Measurements from ENCODE around the gene ENDOD1. TPM values are rescaled to one million over a fixed set of nuclear protein-coding genes. Genes with fewer than 3 reads are reported as not detected.

Gene ENDOD1, protein sequence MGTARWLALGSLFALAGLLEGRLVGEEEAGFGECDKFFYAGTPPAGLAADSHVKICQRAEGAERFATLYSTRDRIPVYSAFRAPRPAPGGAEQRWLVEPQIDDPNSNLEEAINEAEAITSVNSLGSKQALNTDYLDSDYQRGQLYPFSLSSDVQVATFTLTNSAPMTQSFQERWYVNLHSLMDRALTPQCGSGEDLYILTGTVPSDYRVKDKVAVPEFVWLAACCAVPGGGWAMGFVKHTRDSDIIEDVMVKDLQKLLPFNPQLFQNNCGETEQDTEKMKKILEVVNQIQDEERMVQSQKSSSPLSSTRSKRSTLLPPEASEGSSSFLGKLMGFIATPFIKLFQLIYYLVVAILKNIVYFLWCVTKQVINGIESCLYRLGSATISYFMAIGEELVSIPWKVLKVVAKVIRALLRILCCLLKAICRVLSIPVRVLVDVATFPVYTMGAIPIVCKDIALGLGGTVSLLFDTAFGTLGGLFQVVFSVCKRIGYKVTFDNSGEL
- total RNA-seq: 26.1 and 41.6 TPM in 2 replicates

DNA sequence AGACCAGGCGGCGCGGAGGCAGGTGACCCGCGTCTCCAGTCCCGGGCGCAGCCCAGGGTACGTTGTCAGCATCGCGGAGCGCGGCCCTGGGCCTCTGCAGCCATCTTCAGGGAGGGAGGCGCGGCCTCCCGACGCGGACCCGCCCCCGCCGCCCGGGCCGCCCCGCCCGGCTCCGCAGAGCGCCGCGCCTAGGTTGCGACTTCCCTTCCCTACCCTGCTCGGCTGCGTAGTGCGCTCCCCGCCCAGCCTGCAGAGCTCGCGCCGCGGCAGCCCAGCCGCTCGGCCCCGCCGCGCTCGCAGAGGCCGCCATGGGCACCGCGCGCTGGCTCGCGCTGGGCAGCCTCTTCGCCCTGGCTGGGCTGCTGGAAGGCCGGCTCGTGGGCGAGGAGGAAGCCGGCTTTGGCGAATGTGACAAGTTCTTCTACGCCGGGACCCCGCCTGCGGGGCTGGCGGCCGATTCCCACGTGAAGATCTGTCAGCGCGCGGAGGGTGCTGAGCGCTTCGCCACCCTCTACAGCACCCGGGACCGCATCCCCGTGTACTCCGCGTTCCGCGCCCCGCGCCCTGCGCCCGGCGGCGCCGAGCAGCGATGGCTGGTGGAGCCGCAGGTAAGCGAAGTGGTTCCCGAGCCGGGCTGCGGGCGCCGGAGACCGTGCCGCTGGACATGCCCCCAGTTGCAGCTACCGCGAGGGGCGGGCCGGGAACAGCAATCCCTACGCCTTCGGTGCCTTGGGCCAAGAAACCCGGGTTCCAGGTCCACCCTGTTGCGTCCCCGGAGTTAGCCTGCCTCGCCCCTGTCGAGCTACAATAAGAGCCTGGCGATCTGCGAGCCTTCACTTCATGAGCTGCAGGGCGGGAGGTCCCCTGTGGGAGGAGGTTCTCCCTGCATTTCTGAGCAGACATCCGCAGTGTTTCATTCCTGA lies at the start of gene ENDOD1:
Gene ENDOD1 (plus strand): TSS at position 227 of the 923 bp plus-strand sequence. CDS start 82 bp downstream, at position 309.

DNA sequence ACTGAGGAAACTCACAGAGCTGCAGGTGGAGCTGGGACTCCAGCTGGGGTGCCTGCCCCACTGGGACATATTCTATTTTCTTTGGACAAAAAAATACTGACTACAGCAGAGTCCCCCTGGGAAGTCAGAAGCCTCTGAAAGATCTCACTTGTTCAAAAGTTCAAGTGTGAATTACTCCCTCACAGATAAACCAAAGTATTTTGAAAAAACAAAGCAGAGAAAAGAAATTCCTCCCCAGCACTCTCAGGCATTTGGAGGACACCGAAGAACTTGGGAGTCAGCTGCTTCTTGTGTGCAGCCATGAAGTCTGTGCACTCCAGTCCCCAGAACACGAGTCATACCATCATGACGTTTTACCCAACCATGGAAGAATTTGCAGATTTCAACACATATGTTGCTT lies 40.5 kb upstream of the ENDOD1 start, which contains the start of gene KDM4F:
Gene KDM4F (plus strand): TSS at position 301 of the 400 bp plus-strand sequence.

DNA sequence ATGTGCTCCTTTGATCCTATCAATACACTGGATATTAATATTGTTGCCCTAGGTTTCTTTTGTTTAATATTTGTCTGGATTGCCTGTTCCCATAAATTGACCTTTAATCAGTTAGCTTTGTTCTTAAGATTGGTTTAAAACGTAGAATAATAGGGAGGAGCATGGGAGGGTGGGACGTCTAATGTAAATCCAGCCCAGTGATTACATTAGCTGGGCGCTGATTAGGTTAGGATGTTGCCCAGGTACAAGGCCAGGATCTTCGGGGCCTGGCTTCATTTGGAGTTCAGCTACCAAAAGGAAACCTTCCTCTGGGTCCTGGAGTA lies 23.0 kb upstream of the ENDOD1 start, which contains the start of gene SRSF8:
Gene SRSF8 (plus strand): TSS at position 204 of the 323 bp plus-strand sequence. CDS start 308 bp downstream, outside the sequence.

Other genes with a start within 250 kb of the ENDOD1 start
- 28.7 and 33.1 TPM in 2 replicates for gene CWC15, start 116.3 kb upstream of the ENDOD1 start, total RNA-seq
- 0.37 and 0.98 TPM in 2 replicates for gene KDM4D, start 116.1 kb upstream of the ENDOD1 start, total RNA-seq
- not detected in 2 replicates for gene KDM4E, start 64.6 kb upstream of the ENDOD1 start, total RNA-seq
- not detected in 2 replicates for gene KDM4F, start 40.4 kb upstream of the ENDOD1 start, total RNA-seq
- 18.4 TPM in 2 replicates for gene SRSF8, start 22.9 kb upstream of the ENDOD1 start, total RNA-seq
- 10.4 and 19.5 TPM in 2 replicates for gene SESN3, start 141.4 kb downstream of the ENDOD1 start, total RNA-seq